K562 (cell line): ENCODE results near the gene PEDS1. TPM values are rescaled to one million over a fixed set of nuclear protein-coding genes. Genes with fewer than 3 reads are reported as not detected.
A peak's percentile ranks its signal among the peaks of the same experiment; 100 is the strongest.

ENCODE experiments used
- BDP1 ChIP-seq: IDR thresholded peaks from 3 replicates; pipeline ENCODE4 v1.6.1; 2011; ENCODE audit not compliant: insufficient read length, insufficient read depth
- BRD9 ChIP-seq: fragments of 450-650 bp; IDR thresholded peaks from 2 replicates; pipeline ENCODE4 v1.6.1; 2018; ENCODE audit warnings: low read depth; ENCODE audit not compliant: partially characterized antibody
- CREB3L1 ChIP-seq: fragments of 450-650 bp; IDR thresholded peaks from 2 replicates; pipeline ENCODE4 v1.6.1; 2014; ENCODE audit warnings: low read depth, mild to moderate bottlenecking, moderate library complexity, borderline replicate concordance
- GTF2A2 ChIP-seq: IDR thresholded peaks from 2 replicates; pipeline ENCODE4 v1.6.1; 2016; ENCODE audit warnings: mild to moderate bottlenecking, missing genetic modification characterization, missing compliant biosample characterization
- GTF3C2 ChIP-seq: IDR thresholded peaks from 3 replicates; pipeline ENCODE4 v1.6.1; 2011; ENCODE audit warnings: borderline replicate concordance, mild to moderate bottlenecking, moderate library complexity; ENCODE audit not compliant: insufficient read length; ENCODE audit errors: extremely low read depth
- JUN ChIP-seq, 2 experiments: sonication (generic) in 1 of 2; formaldehyde crosslinking in 1 of 2; IDR thresholded peaks; 2 replicates each; pipeline versions ENCODE4 v1.6.1 to v1.8.0; 2012 to 2022; ENCODE audit warnings: borderline replicate concordance in 2 of 2, mild to moderate bottlenecking in 2 of 2, improper control_type of control experiment in 1 of 2, low read depth in 1 of 2, low read length in 1 of 2, missing genetic modification reagents in 1 of 2
- MBD2 ChIP-seq: sonication (generic); IDR thresholded peaks from 2 replicates; pipeline ENCODE4 v1.6.1; 2016; ENCODE audit warnings: low read depth, borderline replicate concordance
- NFXL1 ChIP-seq: fragments of 450-650 bp; formaldehyde crosslinking; IDR thresholded peaks from 2 replicates; pipeline ENCODE4 v1.4.0; 2021; ENCODE audit warnings: mild to moderate bottlenecking
- PRMT5 ChIP-seq: sonication (generic); formaldehyde crosslinking; IDR thresholded peaks from 2 replicates; pipeline ENCODE4 v1.5.0; 2020; ENCODE audit warnings: missing genetic modification reagents
- SAFB2 ChIP-seq: fragments of 200-400 bp; formaldehyde crosslinking; IDR thresholded peaks from 2 replicates; pipeline ENCODE4 v1.6.1; 2018; ENCODE audit warnings: borderline replicate concordance, low read length, low read depth, moderate library complexity; ENCODE audit not compliant: severe bottlenecking
- SIX5 ChIP-seq, 2 experiments: IDR thresholded peaks; 2 replicates each; pipeline ENCODE4 v1.6.1; 2011; ENCODE audit warnings: low read length in 2 of 2, borderline replicate concordance in 1 of 2, low read depth in 1 of 2, mild to moderate bottlenecking in 1 of 2, moderate library complexity in 1 of 2; ENCODE audit not compliant: insufficient read depth in 1 of 2
- STAT6 ChIP-seq: sonication (generic); formaldehyde crosslinking; IDR thresholded peaks from 2 replicates; pipeline ENCODE4 v1.8.1; 2023; ENCODE audit warnings: mild to moderate bottlenecking, missing genetic modification reagents
- TCFL5 ChIP-seq: fragments of 250-450 bp; sonication (Bioruptor Pico); conservative IDR thresholded peaks from 2 replicates; pipeline ENCODE4 v1.6.1; 2021; ENCODE audit warnings: mild to moderate bottlenecking, moderate library complexity, matching md5 sums
- TEAD4 ChIP-seq, 2 experiments: sonication (generic) in 1 of 2; formaldehyde crosslinking in 1 of 2; IDR thresholded peaks; 2 replicates each; pipeline versions ENCODE4 v1.6.1 to v1.8.0; 2012 to 2022; ENCODE audit warnings: borderline replicate concordance in 1 of 2, inconsistent platforms in 1 of 2, low read length in 1 of 2, mild to moderate bottlenecking in 1 of 2, missing genetic modification reagents in 1 of 2
- ZBTB43 ChIP-seq: sonication (generic); formaldehyde crosslinking; IDR thresholded peaks from 2 replicates; pipeline ENCODE4 v1.8.0; 2023; ENCODE audit warnings: mild to moderate bottlenecking, missing genetic modification reagents
- ZNF165 ChIP-seq: fragments of 250-450 bp; sonication (Bioruptor Pico); IDR thresholded peaks from 2 replicates; pipeline ENCODE4 v1.4.0; 2020; ENCODE audit warnings: borderline replicate concordance
- ZNF174 ChIP-seq: fragments of 250-450 bp; sonication (Bioruptor Pico); IDR thresholded peaks from 2 replicates; pipeline ENCODE4 v1.4.0; 2020; ENCODE audit warnings: mild to moderate bottlenecking
- polyA plus RNA-seq, 8 experiments: library from polyadenylated mRNA; depleted of rRNA in 4 of 8; stranded (reverse) in 5 of 8; unstranded in 3 of 8; fragments of >200 nt; fragmentation: Nextera tagmentation in 2 of 8; fragmentation: Illumina TruSeq in 1 of 8; extraction: Ambion mirVana in 2 of 8; extraction: Trizol in 1 of 8; gene quantifications; 2 replicates each; pipeline versions ENCODE4 v1.2.1 to v1.2.3, GENCODE V29; 2011 to 2014; ENCODE audit warnings: inconsistent platforms in 1 of 8, missing spikeins in 1 of 8
- total RNA-seq, 7 experiments: library from RNA; depleted of rRNA in 6 of 7; stranded (reverse); fragments of >200 nt in 6 of 7; fragmentation: Illumina TruSeq in 2 of 7; extraction: Trizol in 2 of 7; gene quantifications; 2 replicates each; pipeline versions ENCODE4 v1.2.1 to v1.2.3, GENCODE V29; 2011 to 2021; ENCODE audit warnings: low replicate concordance in 1 of 7

Gene PEDS1
- total and polyA plus RNA-seq, 9 of the 15 experiments (the other 6 are each of a cell fraction or from before 2014, with no cell fraction given) = 2.9 to 38.5 (median 24.2) TPM

DNA sequence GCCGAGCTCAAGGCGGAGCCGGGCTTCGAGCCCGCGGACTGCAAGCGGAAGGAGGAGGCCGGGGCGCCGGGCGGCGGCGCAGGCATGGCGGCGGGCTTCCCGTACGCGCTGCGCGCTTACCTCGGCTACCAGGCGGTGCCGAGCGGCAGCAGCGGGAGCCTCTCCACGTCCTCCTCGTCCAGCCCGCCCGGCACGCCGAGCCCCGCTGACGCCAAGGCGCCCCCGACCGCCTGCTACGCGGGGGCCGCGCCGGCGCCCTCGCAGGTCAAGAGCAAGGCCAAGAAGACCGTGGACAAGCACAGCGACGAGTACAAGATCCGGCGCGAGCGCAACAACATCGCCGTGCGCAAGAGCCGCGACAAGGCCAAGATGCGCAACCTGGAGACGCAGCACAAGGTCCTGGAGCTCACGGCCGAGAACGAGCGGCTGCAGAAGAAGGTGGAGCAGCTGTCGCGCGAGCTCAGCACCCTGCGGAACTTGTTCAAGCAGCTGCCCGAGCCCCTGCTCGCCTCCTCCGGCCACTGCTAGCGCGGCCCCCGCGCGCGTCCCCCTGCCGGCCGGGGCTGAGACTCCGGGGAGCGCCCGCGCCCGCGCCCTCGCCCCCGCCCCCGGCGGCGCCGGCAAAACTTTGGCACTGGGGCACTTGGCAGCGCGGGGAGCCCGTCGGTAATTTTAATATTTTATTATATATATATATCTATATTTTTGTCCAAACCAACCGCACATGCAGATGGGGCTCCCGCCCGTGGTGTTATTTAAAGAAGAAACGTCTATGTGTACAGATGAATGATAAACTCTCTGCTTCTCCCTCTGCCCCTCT lies 38.2 kb upstream of the PEDS1 start (continued):
- TF ChIP-seq TCFL5 (CRISPR knock-in tag) (no peak), SIX5 (IDR thresholded peaks at IDR 0.05; ENCODE audit: borderline replicate concordance in 1 of 2, insufficient read depth in 1 of 2, low read depth in 1 of 2, low read length in 2 of 2) (no peak), CREB3L1 (no peak), BDP1 (no peak), ZNF174 (CRISPR knock-in tag) (no peak), MBD2 (no peak), BRD9 (no peak), STAT6 (CRISPR knock-in tag) (no peak), ZNF165 (CRISPR knock-in tag) (0 out of 2 replicates have a peak, but pooled peaks have one; percentile 42), GTF2A2 (tag) (no peak), NFXL1 (CRISPR knock-in tag) (no peak), GTF3C2 (no peak), PRMT5 (CRISPR knock-in tag) (no peak), ZBTB43 (CRISPR knock-in tag) (no peak), JUN (IDR thresholded peaks at IDR 0.05; ENCODE audit: borderline replicate concordance, low read depth, low read length) (no peak), JUN (CRISPR knock-in tag; IDR thresholded peaks at IDR 0.05; ENCODE audit: borderline replicate concordance) (0 out of 2 replicates have a peak, but pooled peaks have one; percentile 22), TEAD4 (IDR thresholded peaks at IDR 0.05; ENCODE audit: low read length) (no peak), TEAD4 (CRISPR knock-in tag; IDR thresholded peaks at IDR 0.05; ENCODE audit: borderline replicate concordance) (no peak), SAFB2 (no peak)
